Ascending aorta (tissue), 2 donors: ENCODE results near the gene SYTL3. TPM values are rescaled to one million over a fixed set of nuclear protein-coding genes. Genes with fewer than 3 reads are reported as not detected.

Source experiments
- DNase-seq, 2 donors: peaks; one replicate each; pipeline ENCODE4 v3.0.0-alpha.2; 2019; ENCODE audit warnings: low spot score in 2 of 2
- H3K27ac ChIP-seq, 2 donors: fragments of 200-600 bp; sonication (generic); one replicate each; pipeline ENCODE4 v1.5.1; 2016 to 2017; ENCODE audit warnings: mild to moderate bottlenecking in 1 of 2
- H3K27me3 ChIP-seq: fragments of 200-600 bp; sonication (generic); one replicate; pipeline ENCODE4 v1.5.1; 2017
- H3K36me3 ChIP-seq, 2 donors: fragments of 200-600 bp; sonication (generic); one replicate each; pipeline ENCODE4 v1.5.1; 2016
- H3K4me1 ChIP-seq, 2 donors: fragments of 200-600 bp; sonication (generic); one replicate each; pipeline ENCODE4 v1.5.1; 2016 to 2017; ENCODE audit warnings: mild to moderate bottlenecking in 1 of 2
- H3K4me3 ChIP-seq, 2 donors: fragments of 200-600 bp; sonication (generic); one replicate each; pipeline ENCODE4 v1.5.1; 2016 to 2017; ENCODE audit warnings: mild to moderate bottlenecking in 1 of 2
- H3K9me3 ChIP-seq, 2 donors: fragments of 200-600 bp; sonication (generic); one replicate each; pipeline ENCODE4 v1.5.1; 2016
- CTCF ChIP-seq, 3 experiments: fragments of 200-600 bp in 2 of 3; fragments of 450-650 bp in 1 of 3; sonication (generic) in 2 of 3; IDR thresholded peaks; one replicate each; pipeline ENCODE4 v1.5.1; 2016 to 2019; ENCODE audit warnings: antibody characterized with exemption in 3 of 3, mild to moderate bottlenecking in 1 of 3, moderate library complexity in 1 of 3
- intact Hi-C: fragments of 100-400 bp; cut with DNase I; formaldehyde crosslinking; loops from one replicate; pipeline ENCODE4 v1.15.1; 2023
- total RNA-seq: library from RNA; depleted of rRNA; stranded (reverse); fragments of >200 nt; gene quantifications from one replicate; pipeline ENCODE4 v1.1.0, GENCODE V29; 2016

Gene SYTL3
- total RNA-seq, 1 donor from 2014 or later, result 4.7 TPM

- H3K36me3 ChIP-seq, result no peaks in the 10 kb centered on the region
- H3K27me3 ChIP-seq, result no peaks in the 10 kb centered on the region
- TF ChIP-seq CTCF (IDR thresholded peaks at IDR 0.05), result no peak
- peaks cover 0 to 10% of the 10 kb centered on the region in 2 donors for H3K9me3 ChIP-seq
- DNase-seq, result no peak
- no peaks in the 10 kb centered on the region for H3K4me1 ChIP-seq
- no peak overlapping the region for H3K27ac ChIP-seq
- intact Hi-C loops, result no loop called here
- no peak overlapping the region for H3K4me3 ChIP-seq
These were observed 88.1 kb downstream of the SYTL3 start for GRCh38 chr6:158737710-158738615.

GRCh38 chr6:158739673-158740072, 89.8 kb downstream of the SYTL3 start:
- no peak overlapping the region for H3K27ac ChIP-seq
- no peaks in the 10 kb centered on the region for H3K36me3 ChIP-seq
- no peak for TF ChIP-seq CTCF (IDR thresholded peaks at IDR 0.05)
- H3K4me1 ChIP-seq, result no peaks in the 10 kb centered on the region
- no peak for DNase-seq
- intact Hi-C loops, result no loop called here
- peaks cover 0 to 5% of the 10 kb centered on the region in 2 donors for H3K9me3 ChIP-seq
- no peak overlapping the region for H3K4me3 ChIP-seq
- no peaks in the 10 kb centered on the region for H3K27me3 ChIP-seq

GRCh38 chr6:158743033-158743651, 93.3 kb downstream of the SYTL3 start:
- Histone ChIP-seq H3K27me3 (no peaks in the 10 kb centered on the region), H3K27ac (no peak overlapping the region), H3K9me3 (peaks cover 0 to 3% of the 10 kb centered on the region in 2 donors), H3K36me3 (no peaks in the 10 kb centered on the region), H3K4me1 (no peaks in the 10 kb centered on the region), H3K4me3 (no peak overlapping the region)
- intact Hi-C loops, result no loop called here
- DNase-seq, result no peak
- no peak for TF ChIP-seq CTCF (IDR thresholded peaks at IDR 0.05)

GRCh38 chr6:158744986-158745430, 95.2 kb downstream of the SYTL3 start:
- intact Hi-C loops, result no loop called here
- Histone ChIP-seq H3K27me3 (no peaks in the 10 kb centered on the region), H3K27ac (no peak overlapping the region), H3K4me3 (no peak overlapping the region), H3K36me3 (no peaks in the 10 kb centered on the region), H3K4me1 (no peaks in the 10 kb centered on the region), H3K9me3 (no peaks in the 10 kb centered on the region)
- DNase-seq, result no peak
- no peak for TF ChIP-seq CTCF (IDR thresholded peaks at IDR 0.05)

- Histone ChIP-seq H3K27me3 (no peaks in the 10 kb centered on the region), H3K27ac (no peak overlapping the region), H3K9me3 (no peaks in the 10 kb centered on the region), H3K4me1 (no peaks in the 10 kb centered on the region), H3K4me3 (no peak overlapping the region), H3K36me3 (no peaks in the 10 kb centered on the region)
- intact Hi-C loops, result no loop called here
- no peak for DNase-seq
- TF ChIP-seq CTCF (IDR thresholded peaks at IDR 0.05), result no peak
These were observed 101.4 kb downstream of the SYTL3 start for GRCh38 chr6:158751224-158751623.
